ENCODE measurements around the gene UTS2B.

UTS2B gene

DNA sequence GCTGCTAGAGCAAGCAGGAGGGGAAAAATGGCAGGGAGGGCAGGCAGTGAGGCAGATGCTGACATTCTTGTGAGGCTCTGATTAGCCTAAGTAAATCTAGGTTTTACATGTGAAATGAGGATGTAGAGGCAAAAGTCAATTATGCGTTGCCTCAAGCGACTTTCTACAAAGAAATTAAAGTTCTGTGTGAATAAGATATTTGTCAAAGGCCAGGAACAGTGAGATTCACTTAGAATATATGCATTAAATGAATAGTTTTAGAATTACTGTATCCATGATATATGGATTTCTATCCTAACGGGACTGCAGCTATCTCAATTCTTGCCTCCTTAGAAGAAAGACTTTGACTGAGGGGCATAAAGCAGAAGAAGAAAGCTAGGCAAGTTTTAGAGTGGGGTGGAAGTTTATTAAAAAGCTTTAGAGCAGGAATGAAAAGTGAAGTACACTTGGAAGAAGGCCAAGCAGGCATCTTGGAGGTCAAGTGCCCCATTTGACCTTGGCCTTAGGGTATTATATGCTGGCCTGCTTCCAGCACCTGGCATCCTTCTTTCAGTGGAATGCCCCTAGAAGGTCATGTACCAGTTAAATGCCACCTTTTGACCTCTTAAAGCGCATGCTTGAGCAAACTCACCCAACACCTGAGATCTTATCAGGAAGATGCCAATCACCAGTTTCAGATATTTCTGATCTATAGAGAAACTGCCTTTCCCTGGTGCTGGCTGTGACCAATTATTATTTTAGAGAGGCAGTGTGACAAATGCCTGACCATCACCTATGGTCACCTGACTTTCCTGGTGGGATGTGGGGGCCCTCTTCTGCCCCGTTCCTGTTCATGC, 93.1 kb downstream of the UTS2B start:
- TF ChIP-seq, protein P1, sequence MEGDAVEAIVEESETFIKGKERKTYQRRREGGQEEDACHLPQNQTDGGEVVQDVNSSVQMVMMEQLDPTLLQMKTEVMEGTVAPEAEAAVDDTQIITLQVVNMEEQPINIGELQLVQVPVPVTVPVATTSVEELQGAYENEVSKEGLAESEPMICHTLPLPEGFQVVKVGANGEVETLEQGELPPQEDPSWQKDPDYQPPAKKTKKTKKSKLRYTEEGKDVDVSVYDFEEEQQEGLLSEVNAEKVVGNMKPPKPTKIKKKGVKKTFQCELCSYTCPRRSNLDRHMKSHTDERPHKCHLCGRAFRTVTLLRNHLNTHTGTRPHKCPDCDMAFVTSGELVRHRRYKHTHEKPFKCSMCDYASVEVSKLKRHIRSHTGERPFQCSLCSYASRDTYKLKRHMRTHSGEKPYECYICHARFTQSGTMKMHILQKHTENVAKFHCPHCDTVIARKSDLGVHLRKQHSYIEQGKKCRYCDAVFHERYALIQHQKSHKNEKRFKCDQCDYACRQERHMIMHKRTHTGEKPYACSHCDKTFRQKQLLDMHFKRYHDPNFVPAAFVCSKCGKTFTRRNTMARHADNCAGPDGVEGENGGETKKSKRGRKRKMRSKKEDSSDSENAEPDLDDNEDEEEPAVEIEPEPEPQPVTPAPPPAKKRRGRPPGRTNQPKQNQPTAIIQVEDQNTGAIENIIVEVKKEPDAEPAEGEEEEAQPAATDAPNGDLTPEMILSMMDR (IDR thresholded peaks at IDR 0.05; ENCODE audit: borderline replicate concordance, insufficient read depth, low read depth, low read length): no peak

DNA sequence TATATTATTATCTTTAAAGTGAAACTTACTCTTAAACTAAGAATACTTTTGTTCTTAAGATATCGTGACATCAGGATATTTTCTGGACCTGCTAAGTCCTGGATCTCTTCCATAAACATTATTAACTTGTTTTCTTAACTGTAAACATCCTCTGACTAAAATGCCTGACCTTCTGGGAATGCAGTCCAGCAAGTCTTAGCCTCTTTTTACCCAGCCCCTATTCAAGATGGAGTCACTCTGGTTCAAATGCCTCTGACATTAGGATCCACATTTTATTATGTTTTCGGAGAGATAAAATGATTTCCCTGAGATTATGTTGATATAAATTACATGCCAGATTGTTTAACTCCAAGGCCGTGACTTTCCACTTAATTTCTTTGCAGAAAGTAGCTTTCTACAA, 93.7 kb downstream of the UTS2B start:
- TF ChIP-seq, protein P1 (IDR thresholded peaks at IDR 0.05; ENCODE audit: borderline replicate concordance, insufficient read depth, low read depth, low read length): no peak
- H3K4me3 ChIP-seq (ENCODE audit: low read depth, low read length): no peak overlapping the region

More for the DNA sequence above, 93.1 kb downstream of the UTS2B start:
- H3K4me3 ChIP-seq (ENCODE audit: low read depth, low read length): no peak overlapping the region

DNA sequence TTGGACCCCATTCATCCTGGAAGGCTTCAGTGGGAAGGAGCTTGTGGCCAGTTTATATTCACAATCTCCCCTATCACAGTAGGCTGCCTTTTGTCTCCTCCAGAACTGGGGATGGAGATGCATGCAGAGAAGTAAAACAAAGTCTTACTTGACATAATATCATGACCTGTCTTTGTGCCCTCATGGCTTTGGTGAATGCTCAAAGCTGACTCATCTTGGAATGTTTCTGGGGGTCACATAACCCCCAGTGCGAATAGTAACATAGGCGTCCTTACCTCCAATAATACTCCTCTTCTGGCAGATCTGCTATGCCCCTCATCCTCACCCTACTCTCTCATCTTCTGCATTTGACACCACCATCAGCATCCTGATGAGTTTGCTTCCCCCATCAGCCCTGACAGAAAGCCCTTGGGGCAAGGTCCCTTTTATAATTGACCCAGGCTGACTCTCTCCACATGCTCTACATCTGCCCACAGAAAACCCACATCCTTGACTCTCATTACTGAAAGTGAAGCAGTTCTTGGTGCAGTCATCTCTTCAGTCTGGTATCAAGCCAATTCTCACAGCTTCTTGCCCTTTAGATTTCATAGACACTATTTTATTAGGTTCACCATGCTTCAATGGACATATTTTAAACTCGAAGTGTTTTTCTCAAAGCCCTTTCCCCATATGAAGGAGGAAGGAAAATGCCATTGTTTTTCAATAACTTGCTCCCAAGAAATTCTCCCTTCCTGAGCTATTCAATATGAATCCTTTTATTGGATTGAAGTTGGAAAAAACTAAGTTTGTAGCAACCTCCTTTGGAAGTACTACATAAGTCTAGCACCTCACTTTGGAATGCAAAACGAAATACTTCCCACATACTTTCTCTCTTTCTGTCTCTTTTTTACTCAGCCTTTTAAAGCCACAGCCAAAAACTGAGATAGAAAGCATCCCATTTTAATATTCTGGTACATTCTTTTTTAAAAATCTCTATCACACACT, 94.7 kb downstream of the UTS2B start:
- TF ChIP-seq, protein P1 (IDR thresholded peaks at IDR 0.05; ENCODE audit: borderline replicate concordance, insufficient read depth, low read depth, low read length): no peak
- no peak overlapping the region for H3K4me3 ChIP-seq (ENCODE audit: low read depth, low read length)

DNA sequence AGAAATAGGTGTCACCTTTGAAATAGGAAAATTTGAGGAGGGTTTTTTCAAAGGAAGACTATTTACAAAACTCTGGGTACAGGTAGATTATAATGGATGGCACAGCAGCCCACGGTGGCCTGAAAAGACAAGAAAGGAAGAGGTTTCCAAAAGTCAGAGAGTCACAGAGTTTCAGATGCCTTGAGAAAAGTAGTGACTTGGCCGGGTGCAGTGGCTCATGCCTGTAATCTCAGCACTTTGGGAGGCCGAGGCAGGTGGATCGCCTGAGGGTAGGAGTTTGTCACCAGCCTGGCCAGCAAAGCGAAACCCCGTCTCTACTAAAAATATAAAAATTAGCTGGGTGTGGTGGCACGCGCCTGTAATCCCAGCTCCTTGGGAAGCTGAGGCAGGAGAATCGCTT, 96.1 kb downstream of the UTS2B start:
- TF ChIP-seq, protein P1 (IDR thresholded peaks at IDR 0.05; ENCODE audit: borderline replicate concordance, insufficient read depth, low read depth, low read length): no peak
- H3K4me3 ChIP-seq (ENCODE audit: low read depth, low read length): no peak overlapping the region

DNA sequence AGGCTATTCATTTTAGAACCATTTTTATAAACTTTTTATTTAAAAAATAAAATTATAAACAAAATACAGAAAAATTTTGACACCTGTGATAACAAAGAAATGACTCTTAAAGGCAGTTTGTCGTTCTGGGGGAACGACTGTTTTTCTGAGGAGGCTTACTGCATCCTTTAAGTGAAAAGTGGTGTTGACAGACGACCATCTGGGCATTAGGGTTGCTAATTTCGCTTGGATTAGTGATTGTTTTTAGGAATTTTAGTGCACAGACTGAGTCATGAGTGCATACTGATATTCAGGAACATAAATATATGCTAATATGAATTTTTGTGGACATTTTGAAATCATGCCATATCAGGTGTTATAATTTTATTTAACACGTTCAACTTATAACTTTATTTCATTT, 102.8 kb downstream of the UTS2B start:
- H3K4me3 ChIP-seq (ENCODE audit: low read depth, low read length): no peak overlapping the region
- TF ChIP-seq, protein P1 (IDR thresholded peaks at IDR 0.05; ENCODE audit: borderline replicate concordance, insufficient read depth, low read depth, low read length): no peak

DNA sequence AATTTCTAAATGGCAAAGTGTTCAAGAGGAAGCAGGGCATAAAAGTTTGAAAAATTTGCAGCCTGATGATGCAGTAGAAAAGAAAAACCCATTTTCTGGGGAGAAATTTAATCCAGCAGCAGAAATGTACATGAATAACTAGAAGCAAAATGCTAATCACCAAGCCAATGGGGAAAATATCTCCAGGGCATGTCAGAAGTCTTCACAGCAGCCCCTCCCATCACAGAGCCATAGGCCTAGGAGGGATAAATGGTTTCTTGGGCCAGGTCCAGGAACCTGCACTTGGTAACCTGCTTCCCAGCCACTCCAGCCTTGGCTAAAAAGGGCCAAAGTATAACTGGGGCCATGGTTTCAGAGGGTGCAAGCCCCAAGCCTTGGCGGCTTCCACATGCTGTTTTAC, 108.7 kb downstream of the UTS2B start:
- H3K4me3 ChIP-seq (ENCODE audit: low read depth, low read length): no peak overlapping the region
- TF ChIP-seq, protein P1 (IDR thresholded peaks at IDR 0.05; ENCODE audit: borderline replicate concordance, insufficient read depth, low read depth, low read length): no peak
